ENCODE data around the gene LHFPL6.

LHFPL6 gene

DNA sequence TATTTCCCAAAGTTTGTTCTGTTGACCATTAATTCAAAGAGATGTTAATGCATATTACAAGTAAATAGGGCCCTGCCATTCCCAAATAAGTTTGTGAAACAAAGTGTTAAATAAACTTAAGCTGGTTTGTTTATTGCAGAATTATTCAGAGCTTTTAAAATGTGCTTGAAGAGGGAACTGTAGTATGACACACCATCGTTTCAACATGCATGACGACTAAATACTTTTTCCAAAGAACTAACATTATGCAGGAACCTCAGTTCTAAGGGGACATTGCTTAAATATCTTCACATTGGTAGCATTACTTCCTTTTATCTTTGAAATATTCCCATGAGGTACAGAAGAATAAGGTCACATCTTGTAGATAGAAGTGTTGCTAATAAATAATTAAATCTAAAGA is 14.6 kb downstream of the LHFPL6 start:
- DNase-seq, result no peak

DNA sequence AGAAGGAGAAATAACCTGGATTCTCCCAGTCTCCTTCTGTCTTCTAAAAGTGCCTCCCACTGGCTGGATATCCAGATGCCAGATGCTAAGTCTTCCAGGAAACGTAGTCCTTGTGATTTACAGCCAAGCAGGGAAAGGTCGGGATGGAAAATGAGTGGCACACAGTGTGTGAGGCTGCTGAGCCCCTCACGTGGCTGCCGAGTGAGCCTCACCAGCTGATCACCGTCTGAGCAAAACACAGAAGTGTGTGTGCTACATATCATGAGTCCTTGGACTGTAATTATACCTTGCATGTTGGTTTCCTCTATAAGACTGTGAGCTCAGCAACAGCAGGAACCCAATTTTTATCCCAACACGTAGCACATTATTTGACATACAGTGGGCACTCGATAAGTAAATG is 15.1 kb downstream of the LHFPL6 start:
- DNase-seq, result no peak

DNA sequence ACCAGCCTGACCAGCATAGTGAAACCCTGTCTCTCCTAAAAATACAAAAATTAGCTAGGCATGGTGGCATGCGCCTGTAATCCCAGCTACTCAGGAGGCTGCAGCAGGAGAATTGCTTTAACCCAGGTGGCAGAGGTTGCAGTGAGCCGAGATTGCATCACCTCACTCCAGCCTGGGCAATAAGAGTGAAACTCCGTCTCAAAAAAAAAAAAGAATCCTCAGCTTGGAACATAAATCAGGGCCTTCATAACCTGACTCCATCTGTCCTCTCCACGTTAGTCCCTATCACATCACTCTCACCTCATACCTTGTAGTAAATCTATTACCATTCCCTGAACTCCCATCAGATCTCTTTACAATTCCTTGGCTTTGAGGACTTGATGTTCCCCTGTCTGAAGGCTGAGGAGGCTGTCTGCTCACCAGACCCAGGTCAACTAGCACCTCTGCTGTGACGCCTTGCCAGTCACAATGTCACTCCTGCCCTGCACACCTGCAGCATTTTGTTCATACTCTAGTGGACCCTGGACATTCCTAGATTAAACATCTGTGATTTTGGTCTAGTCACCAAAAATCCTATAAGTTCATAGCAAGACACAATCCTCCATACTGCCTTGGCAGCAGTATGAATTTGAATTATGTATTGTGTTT is 15.9 kb downstream of the LHFPL6 start:
- DNase-seq, result no peak

DNA sequence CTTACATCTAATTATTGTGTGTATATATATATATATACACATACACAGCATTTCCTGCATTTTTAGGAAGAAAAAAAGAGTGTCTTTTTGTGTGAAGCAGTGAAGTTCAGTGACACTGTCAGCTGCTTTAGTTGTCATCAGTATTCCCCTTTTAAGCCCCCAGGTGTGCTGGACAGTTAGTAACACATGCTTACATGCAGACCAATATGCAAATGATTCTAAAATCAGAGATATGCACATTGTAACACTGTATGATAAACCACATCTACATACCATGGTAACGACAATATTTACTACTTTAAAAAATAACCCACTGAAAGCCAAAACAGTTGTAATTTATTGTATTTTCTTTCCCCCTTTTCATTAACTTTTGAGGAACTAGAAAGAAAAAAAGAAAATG is 16.8 kb downstream of the LHFPL6 start:
- DNase-seq, result no peak

DNA sequence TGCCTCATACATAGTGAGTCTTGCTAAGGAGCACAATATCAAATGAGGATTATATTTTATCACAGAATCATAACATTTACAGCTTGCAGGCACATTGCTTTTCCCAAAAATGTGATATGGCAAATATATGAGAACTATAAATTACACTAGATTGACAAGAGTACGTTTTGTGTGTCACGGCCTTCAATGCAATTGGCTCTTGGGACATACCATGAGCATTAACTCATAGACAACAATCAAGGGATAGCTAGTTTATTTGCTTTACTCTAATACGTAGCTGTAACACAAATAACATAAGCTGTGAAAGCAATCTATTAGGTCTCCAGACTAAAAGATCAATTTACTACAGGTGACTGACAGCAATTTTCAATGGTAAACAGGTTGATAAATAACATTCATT is 17.8 kb downstream of the LHFPL6 start:
- DNase-seq, result no peak

DNA sequence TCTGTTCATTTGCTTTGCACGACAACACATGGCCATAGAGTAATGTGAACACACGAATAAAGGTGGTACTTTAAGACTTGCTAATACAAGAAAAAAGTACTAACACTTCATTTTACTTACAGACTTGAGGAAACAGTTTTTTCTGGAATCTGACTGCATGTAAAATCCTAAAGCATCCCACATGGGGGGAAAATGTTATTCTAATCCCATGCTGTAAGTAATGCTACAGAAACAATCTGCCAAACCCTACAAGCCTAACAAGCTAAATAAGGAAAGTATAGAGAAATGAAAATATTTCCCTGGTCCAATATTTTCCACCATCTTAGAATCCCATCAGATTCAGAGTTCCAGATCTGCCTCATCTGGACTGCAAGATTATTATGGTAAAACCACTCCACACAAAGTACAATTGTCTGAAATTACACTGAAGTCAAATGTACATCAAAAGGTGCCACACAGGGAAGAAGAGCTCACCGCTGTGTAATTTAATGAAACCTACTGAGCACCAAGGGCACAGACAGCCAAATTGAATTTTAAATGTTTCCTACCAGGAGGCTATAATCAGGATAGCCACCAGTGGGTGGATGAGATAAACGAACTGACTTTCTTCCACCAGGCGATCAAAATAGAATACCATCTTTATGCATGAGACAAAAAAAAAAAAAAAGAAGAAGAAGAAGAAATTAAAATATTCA is 22.0 kb downstream of the LHFPL6 start:
- DNase-seq, result no peak

DNA sequence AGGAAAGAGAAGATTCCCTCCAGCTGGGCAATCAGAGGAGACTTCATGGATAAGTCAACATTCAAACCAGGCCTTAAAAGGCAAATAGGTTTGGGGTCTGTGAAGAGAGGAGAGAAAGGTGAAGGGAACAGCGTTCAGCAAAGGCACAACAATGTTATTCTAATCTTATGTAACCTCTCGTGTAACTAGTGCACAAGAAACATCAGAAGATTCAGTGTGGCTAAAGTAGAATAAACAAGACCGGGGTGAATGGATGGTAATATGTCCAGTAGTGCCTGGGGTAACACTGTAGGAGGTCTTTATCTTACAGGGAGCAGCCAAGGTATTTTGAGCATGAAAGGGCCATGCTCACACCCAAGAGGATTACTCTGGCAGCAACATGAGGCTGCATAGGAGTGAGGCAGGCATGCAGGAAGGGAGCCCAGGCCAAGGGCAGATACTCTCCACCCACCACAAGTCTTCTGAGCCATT is 24.1 kb downstream of the LHFPL6 start:
- DNase-seq, result no peak

DNA sequence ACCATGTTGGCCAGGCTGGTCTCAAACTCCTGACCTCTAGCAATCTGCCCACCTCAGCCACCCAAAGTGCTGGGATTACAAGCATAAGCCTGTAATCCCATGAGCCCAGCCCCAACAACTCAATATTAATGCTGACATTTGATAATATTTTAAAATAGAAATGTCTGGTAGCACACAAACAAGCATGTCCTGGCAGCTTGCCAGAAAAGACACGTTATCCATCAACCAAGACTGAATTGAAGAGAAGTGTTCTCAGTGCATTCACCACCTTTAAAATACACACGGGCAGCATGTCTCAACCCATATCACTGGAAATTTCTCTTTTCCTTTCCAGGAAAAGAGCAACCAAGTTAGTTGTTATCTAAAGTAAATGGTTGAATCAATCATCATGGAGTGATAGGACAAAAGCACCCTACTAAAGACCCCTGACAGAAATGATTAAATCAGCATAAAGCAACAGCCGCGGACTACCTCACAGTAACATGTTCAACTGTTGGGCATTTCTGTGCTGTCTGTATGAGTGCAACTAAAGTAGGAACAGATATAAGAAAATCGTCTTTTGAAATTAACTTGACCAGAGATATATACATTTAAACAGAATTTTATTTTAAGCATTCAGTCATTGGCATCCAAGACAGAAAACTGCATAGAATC is 25.0 kb downstream of the LHFPL6 start:
- DNase-seq, result no peak

DNA sequence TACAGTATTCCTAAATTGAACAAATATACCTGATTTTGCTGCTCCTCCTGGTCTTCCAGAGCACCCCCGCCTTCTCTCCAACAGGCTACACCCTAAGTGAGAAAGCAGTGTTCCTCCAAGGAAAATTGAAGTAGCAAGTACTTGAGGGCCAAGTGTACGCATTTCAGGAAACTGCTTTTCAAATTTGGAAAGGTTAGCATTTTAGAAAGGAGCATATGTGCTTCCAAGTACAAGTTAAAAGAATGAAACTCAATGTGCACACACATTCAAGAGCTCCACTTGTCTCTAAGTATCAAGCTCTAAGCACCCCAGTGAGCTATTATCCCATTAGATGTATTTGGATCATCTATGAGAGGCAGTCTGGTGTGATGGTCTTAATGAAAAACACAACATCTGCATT is 25.8 kb downstream of the LHFPL6 start:
- DNase-seq, result no peak

DNA sequence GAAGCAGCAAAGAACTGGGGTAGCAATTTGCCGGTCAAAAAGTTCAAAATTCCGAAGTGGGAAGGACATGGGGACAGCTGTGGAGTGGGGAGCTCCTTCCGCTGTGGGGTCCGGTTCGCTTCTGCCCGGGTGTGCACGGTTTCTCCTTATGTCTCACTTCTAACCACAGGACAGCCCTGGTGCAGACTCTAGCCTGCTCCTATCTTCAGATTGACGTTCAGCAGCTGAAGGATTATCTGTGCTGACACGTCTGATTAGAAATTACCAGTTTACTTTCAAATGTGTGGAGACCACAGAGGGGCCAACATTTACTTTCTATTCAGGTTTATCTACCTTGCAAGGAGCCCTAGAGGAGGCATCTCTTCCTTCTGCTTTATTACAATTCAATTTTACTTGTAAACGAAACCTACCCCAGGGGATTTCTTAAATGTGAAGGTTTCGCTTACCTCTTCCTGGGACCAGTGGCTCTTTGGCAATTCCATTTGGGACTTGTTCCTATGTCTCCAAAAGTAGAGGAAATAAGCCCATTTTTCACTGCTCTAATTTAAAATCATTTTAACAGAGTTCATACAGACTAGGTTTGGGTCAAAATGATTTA is 27.3 kb downstream of the LHFPL6 start:
- DNase-seq, result no peak

DNA sequence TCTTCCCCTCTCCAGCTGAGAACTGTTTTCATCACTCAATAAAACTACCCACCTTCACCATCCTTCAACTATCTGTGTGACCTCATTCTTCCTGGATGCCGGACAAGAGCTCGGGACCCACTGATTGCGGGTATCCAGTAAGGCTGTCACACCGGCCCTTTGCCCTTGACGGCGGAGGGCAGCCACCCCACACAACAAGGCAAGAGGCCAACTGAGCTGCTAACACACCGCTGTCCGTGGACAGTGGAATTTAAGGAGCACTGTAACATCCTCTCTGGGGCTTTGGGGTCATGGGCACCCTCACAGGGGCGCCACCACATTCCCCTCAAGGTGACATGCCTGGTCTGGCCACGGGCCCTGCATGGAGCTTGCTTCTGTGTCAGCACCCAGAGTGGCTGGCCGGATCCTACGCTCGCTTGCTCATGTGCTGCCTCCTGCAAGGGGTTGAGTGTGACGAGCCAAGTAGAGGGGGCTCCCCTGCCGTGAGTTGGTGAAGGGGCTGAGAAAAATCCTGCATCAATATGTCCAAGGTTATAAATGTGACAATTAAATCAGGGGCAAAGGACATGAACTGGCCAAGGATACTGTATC is 31.4 kb downstream of the LHFPL6 start:
- DNase-seq, result no peak

DNA sequence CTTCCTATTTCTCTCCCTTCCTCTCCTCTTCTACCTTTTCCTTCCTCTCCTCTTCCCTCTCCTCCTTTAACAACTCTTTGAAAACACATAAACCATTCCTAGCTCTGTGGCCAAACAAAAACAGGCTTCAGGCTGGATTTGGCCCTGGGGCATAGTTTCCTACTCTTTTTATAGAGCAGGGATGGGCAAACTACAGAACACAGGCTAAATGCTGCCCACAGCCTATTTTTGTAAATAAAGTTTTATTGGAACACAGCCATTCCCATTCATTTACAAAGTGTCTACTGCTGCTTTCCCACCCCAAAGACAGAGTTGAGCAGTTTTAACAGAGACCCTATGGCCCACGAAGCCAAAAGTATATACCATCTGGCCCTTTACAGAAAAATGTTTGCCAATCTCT is 35.4 kb downstream of the LHFPL6 start:
- no peak for DNase-seq

DNA sequence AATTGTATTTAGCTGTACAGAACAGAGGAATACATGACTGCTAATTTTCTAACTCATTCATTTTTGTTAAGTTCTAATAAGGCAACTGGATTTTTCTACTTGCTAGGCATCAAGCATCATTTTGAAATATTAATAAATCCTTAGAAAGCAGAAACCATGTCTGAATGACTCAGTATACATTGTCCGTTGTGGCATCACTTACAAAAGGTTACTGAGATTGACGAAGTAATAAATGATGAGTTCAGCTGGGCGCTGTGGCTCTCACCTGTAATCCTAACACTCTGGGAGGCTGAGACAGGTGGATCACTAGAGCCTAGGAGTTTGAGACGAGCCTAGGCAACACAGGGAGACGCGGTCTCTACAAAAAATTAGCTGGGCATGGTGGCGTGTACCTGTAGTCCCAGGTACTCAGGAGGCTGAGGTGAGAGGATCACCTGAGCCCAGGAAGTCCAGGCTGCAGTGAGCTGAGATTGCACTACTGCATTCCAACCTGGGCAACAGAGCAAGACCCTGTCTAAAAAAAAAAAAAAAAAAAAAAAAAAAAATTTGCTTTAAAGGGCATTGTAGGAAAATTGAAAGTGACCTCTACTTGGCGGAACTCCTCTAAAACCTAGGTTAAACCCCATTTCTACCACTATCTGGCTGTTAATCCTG is 36.6 kb downstream of the LHFPL6 start:
- no peak for DNase-seq

DNA sequence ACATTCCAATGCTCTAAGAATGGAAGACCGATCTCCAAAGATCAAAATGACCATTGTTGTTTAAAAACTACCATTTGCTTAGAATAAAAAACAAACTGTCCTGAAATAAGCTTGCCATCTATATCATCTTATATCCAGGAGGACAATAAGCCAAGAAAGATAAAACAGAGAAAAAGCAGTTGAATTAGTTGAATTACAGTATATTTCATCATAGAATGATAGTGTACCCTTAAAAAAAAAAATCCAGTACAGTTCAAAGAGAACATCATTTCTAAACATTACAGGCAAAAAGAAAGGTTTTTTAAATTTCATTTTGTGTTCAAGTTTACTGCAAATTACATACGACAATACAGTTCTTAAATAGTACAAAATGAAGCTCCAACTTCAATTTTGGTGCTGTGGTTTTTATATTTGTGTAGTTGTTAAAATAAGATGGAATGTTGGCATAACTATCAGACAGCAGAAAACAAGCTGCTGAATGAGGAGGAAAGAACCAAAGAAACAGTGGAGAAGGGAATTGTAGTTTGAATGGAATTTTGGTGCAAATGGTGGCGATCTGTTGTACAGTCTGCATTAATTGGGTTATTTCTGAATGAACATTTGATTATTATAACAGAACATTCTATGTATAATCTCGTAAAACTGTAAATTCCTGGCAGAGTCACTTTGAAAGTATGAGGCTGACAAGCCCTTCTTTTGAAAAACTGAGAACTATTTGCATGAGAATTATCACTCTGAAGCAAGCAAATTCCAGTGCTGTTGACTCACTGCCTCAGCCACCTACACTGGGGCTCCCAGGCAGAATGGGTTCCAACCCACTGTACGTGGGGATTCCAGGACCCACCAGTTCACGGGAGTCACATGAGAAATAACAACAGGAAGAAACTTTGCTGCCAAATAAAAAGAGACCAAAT is 37.7 kb downstream of the LHFPL6 start:
- no peak for DNase-seq

DNA sequence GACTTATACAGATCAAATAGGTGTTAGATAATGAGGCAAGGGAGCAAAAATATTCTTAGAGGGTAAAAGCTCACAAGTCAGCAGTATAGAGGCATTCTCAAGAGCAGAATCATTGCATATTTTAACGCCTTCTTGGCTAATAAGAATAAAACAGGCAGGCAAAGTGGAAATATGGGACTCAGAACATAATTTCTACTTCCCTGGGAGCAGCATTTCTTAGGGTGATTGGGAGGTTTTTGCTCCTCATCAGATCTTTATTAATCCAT is 39.6 kb downstream of the LHFPL6 start:
- DNase-seq, result no peak

DNA sequence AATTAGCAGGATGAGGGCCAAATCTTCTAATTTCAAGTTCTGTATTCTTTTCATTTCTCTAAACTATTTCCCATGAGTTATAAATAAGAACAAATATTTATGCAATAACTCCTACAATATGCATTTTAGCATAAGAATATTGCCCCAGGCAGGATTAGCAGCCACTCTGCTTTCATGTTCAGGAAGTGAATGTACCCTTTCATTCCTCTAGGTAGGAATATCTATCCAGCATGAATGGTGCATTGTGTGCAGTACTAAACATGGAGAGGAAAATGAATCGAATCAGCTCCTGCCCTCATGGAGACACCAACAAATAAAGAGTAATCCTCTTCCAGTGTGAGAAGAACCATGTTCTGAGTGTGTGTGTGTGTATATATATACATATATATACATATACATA is 41.0 kb downstream of the LHFPL6 start:
- DNase-seq, result no peak

DNA sequence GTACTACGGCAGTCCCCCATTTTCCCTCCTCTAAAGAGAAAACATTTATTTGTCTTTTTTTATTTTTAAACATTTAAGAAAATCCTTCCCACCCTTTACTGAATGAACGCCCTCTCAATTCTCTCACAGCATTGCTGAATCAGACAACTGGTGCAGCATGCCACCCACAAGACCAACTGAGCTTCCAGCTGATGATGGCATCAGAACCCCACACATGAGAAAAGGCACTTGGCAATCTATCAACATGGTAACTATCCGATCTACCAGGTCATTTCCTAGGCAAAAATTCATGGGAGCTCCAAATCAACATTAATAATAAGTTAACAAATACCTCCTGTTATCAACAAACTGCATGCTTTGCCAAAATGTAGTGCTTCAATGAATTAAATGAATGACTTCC is 43.1 kb downstream of the LHFPL6 start:
- no peak for DNase-seq

DNA sequence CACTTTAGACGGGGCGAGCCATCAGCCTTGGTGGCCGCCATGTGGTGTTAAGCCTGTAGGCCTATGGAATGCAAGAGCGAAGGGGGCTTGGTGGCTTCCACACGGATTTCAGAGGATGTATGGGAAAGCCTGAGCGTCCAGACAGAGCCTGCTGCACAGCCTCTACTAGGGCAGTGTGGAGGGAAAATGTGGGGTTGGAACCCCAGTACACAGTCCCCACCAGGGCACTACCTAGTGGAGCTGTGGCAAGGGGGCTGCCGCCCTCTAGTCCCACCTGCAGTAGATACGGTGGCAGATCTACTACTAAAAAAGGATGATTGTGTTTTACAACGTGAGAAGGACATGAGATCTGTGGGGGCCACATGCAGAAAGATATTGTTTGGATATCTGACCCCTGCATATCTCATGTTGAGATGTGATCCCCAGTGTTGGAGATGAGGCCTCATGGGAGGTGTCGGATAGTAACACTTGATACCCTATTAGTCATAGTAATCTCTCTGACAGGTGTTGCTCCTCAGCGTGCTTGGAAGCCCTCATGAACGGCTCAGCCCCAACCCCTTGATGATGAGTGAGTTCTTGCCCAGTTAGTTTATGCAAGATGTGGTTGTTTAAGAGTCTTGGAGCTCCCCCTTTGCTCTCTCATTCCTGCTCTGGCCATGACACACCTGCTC is 45.6 kb downstream of the LHFPL6 start:
- DNase-seq, result no peak

DNA sequence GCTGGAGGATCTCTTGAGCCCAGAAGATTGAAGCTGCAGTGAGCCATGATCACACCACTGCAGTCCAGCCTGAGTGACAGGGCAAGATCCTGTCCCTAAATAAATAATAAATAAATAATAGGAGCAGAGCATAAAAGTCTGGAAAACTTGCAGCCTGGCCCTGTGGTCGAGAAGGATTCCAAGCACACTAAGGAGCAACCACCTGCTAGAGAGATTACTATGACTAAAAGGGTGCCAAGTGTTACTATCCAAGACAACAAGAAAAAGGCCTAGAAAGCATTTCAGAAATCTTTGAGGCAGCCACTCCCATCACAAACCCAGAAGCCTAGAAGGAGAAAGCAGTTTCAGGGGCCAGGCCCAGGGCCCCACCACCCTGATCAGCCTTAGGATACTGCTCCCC is 46.1 kb downstream of the LHFPL6 start:
- no peak for DNase-seq

DNA sequence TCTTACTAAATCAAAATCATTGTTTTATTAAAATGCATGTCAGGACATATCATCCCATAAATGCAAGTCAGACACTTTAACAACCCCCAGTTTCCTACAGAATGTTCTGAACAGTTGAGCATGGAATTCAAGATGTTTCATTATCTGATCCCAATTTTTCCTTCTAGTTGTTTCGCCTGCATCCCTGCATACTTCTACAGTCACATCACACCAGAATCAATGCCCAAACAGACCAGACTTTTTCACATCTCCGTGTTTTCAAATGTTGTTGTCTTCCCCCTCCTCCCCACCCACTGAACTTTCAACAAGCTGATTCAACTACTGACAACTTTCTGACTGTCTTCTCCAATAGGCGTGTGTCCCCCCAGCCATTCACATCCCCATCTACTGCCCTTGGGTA is 48.6 kb downstream of the LHFPL6 start:
- DNase-seq, result no peak

DNA sequence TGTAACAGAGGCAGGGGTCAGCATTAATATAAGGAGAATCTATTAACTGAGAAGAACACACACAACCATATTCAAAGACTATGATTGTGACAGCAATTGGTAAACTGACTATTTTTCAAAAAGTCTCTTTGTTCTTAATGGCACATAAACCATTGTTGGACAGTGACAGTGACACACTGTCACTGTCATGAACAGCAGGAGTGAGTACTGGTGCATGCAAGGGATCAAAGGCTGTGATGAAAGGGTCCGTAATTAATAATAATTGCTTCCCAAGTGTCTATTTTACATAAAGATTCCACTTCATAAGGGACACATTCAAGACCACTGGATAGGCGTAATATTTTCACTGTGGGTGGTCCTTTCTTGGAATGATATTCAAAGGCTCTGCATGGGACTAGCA is 50.7 kb downstream of the LHFPL6 start:
- DNase-seq, result no peak

DNA sequence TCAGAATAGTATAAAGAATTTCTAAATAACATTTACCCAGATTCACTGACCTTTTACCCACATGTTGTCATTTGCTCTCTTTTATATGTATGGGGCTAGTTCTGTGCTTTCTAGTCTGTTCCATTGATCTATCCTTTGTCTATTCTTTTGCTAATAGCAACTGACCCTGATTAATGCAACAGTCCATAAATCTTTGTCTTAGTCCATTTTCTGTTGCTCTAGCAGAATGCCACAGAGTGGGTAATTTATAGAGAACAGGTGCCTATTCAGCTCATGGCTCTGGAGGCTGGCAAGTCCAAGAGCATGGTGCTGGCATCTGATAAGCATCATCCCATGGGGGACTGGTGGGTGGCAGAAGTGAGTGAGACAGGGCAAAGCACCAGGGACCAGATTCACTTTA is 52.1 kb downstream of the LHFPL6 start:
- no peak for DNase-seq
